GM12891 (cell line): Measurements from ENCODE around the gene TBL3.

Experiments
- DNase-seq: peaks from one replicate; pipeline ENCODE4 v3.0.0; 2011; ENCODE audit warnings: low spot score; ENCODE audit not compliant: insufficient read length
- FAIRE-seq: peaks from 2 replicates; lab custom pipeline; 2011; peaks lifted over from hg19 to GRCh38; lab: Jason Lieb, UNC
- POLR2A ChIP-seq: IDR thresholded peaks from 2 replicates; pipeline ENCODE4 v1.6.1; 2011; ENCODE audit warnings: low read depth, low read length, control low read depth
- POLR2AphosphoS5 ChIP-seq: IDR thresholded peaks from 2 replicates; pipeline ENCODE4 v1.6.1; 2011; ENCODE audit warnings: low read depth, low read length, control low read depth
- POU2F2 ChIP-seq: IDR thresholded peaks from 2 replicates; pipeline ENCODE4 v1.6.1; 2011; ENCODE audit warnings: low read depth, mild to moderate bottlenecking, control low read depth, low read length, moderate library complexity
- TAF1 ChIP-seq: IDR thresholded peaks from 2 replicates; pipeline ENCODE4 v1.6.1; 2011; ENCODE audit warnings: low read depth, low read length, control low read depth

The TBL3 gene

DNA sequence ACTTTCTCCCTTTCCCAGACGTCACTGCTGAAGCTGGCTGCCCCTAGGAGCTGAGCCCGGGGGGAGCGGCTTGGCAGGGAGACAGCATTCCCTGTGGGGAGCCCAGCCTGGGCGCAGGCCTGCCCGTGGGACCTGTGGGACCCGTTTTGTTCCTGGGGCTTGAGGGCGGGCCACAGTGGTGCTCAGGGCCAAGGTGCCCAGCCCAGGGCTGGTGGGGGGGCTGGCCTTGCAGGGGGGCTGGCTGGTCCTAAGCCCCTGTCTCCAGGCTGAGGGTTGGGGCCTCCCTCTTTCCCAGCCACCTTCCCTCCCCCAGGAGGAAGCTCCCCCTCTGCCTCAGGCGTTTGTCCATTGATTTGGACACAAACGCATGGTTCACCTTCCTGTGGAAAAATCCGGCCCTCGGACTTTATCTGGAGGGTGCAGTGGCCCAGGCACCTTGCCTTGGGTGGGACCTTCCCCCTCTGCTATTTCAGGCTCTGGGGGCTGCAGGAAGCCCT, 59.3 kb downstream of the TBL3 start:
- TF ChIP-seq POLR2A, result no peak
- TF ChIP-seq POU2F2, result no peak
- TF ChIP-seq POLR2AphosphoS5, result no peak
- TF ChIP-seq TAF1, result no peak
- DNase-seq (no peak), FAIRE-seq (no peak)
